GM18867 (cell line): ENCODE results near the gene LITAFD.
"Not testable (repeated sequence)": the region's sequence is repeated elsewhere in the genome, so short reads cannot be mapped to it uniquely, and the experiment has no call there.

ENCODE experiments used
- ATAC-seq: cut with Tn5 transposase; IDR thresholded peaks from one replicate; pipeline ENCODE4 v1.9.1; 2021; ENCODE audit warnings: mild to moderate bottlenecking, moderate library complexity; ENCODE audit not compliant: unreplicated experiment

LITAFD gene

DNA sequence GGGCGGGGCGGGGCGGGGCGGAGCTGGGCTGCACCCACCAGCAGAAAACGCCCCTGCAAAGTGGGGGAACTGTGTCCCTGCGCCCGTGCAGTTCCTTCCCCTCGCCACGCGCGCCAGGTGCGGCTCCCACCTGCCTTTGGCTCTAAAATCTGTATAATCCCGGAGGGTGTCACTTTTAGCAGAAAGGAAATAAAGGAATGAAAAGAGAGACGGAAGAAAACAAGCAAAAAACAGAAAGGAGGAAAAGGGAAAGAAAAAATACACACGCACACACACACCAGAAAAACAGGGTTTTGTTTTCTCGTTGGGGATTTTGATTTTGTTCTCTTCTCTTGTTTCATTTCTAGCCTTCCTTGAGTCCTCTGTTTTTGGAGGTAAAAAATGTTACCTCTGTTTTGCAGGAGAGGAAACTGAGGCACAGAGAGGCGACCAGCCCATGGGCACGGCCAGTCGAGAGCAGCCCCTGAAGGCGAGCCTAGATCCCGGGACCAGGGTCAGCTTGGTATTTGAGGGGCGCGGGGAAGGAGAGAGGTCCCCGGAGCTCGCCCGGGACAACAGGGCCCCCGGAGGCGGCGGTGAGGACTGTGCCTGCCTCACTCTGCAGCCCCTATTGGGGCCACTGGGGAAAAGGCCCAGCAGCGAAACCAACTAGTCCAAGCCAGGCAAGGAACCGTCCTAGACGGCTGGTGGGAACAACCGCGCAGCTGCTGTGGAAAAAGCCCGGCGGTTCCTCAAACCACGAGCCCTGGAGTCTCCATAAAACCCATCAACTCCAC, 12.8 kb upstream of the LITAFD start:
- ATAC-seq = no peak

DNA sequence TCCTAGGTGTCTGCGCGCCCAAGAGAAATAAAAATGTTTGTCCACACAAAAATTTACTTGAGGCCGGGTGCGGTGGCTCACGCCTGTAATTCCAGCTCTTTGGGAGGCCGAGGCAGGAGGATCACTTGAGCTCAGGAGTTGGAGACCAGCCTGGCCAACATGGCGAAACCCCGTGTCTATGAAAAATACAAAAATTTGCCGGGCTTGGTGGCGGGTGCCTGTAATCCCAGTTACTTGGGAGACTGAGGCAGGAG, 12.2 kb upstream of the LITAFD start:
- ATAC-seq = not testable (repeated sequence)

DNA sequence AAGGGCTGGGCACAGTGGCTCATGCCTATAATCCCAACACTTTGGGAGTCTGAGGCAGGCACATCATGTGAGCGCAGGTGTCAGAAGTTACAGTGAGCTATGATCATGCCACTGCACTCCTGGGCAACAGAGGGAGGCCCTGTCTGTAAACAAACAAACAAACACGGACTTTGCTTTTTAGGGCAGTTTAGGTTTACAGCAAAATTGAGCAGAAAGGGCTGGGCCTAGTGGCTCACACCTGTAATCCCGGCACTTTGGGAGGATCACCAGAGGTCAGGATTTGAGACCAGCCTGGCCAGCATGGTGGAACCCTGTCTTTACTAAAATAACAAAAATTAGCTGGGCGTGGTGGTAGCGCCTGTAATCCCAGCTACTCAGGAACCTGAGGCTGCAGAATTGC, 10.1 kb upstream of the LITAFD start:
- no peak for ATAC-seq

DNA sequence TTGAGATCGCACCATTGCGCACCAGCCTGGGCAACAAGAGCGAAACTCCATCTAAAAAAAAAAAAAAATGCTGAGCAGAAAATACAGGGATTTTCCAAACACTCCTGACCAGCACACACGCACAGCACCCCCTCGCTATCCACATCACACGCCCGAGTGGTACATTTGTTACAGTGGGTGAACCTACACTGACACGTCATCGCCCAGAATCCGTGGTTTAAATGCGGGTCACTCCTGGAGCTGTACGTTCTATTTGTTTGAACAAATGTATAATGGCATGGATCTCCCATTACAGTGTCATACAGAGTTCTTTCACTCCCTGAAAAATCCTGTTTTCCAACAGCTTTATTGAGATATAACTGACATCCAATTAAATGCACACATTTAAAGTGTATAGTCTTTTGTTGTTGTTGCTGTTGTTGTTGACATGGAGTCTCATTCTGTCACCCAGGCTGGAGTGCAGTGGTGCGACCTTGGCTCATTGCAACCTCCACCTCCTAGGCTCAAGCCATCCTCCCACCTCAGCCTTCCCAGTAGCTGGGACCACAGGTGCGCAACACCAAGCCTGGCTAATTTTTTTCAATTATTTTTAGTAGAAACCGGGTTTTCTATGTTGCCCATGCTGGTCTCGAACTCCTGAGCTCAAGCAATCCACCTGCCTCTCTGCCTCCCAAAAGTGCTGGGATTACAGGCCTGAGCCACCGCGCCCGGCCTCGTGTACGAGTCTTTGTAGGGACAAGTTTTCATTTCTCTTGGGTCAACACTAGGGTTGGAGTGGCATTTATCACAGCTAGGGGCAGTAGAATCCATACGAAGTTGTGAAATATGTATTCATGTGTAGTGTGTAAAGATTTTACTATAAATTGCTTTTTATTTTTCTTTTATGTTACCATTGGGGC, 8.9 kb upstream of the LITAFD start:
- ATAC-seq = no peak

DNA sequence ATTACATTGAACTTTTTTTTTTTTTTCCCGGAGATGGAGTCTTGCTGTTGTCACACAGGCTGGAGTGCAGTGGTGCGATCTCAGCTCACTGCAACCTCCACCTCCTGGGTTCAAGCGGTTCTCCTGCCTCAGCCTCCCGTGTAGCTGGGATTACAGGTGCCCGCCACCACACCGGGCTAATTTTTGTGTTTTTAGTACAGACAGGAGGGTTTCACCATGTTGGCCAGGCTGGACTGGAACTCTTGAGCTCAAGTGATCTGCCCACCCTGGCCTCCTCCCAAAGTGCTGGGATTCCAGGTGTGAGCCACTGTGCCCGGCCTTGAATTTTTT, 8.3 kb upstream of the LITAFD start:
- not testable (repeated sequence) for ATAC-seq

DNA sequence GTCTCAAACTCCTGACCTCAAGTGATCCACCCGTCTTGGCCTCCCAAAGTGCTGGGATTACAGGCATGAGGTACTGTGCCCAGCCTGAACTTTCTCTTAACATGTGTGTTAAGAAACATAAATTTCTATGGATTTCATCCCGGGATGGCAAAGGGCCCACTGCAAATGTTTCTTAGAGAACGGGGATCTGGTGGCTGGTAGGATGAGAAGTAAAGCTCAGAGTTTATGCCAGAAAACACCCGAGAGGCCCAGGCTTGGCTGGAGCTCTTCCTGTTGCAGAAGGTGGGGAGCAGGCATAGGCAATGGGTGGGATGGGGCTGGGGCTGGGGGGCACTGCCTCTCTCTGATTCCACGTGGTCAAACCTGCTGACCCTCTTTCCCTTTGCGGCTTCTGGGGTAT, 7.8 kb upstream of the LITAFD start:
- no peak for ATAC-seq

DNA sequence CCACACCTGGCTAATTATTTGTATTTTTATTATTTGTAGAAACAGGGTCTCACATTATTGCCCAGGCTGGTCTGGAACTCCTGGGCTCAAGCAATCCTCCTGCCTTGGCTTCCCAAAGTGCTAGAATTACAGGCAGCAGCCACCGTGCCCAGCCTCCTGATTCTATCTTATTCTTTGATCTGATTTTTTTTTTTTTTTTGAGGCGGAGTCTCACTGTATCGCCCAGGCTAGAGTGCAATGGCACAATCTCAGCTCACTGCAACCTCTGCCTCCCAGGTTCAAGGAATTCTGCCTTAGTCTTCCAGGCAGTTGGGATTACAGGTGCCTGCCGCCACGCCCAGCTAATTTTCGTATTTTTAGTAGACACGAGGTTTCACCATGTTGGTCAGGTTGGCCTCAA, 6.8 kb upstream of the LITAFD start:
- not testable (repeated sequence) for ATAC-seq

DNA sequence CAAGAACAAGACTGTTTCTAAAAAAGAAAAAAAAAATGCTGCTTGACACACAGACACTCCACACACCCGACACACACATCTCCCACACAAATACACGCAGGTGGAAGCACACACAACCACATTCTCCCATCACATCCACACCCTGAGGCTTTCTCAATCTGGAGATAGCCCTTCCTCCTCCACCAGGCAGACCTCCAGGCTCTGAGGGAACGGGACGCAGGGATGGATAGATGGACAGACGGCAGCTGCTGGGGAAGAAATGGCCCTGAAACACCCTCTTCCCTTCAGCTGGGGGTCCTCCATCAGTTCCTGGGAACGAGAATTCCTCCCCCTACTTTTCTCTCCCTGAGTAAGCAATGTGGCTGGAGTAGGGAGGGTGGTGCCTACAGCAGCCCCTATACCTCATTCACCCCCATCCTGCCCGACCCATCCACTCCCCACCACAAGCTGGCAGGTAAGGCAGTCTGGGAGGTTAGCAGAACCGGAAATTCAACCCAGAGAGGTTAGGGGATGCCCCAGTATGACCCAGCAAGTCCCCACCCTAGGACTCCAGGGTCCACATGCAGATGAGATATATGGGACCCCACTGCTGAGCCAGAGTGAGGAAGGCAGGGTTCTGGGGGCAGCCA, 4.1 kb upstream of the LITAFD start:
- ATAC-seq = no peak

DNA sequence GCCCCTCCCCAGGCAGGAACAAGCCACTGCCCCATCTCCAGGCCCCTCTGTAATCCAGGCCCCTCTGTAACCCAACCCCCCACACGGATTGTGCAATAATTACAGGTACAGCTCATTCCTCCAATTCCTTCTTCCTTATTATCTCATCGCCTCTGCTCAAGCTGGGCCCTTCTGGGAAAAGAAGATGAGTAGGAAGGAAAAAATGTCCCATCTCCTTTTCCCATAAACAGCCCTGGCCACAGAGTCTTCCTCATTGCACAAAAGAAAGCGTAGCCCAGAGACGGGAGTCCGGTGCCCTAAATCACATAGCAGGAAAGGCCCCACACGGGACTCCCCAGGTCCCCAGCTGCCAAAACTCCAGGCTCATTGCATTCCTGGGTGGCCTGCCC, 3.6 kb upstream of the LITAFD start:
- ATAC-seq = no peak

DNA sequence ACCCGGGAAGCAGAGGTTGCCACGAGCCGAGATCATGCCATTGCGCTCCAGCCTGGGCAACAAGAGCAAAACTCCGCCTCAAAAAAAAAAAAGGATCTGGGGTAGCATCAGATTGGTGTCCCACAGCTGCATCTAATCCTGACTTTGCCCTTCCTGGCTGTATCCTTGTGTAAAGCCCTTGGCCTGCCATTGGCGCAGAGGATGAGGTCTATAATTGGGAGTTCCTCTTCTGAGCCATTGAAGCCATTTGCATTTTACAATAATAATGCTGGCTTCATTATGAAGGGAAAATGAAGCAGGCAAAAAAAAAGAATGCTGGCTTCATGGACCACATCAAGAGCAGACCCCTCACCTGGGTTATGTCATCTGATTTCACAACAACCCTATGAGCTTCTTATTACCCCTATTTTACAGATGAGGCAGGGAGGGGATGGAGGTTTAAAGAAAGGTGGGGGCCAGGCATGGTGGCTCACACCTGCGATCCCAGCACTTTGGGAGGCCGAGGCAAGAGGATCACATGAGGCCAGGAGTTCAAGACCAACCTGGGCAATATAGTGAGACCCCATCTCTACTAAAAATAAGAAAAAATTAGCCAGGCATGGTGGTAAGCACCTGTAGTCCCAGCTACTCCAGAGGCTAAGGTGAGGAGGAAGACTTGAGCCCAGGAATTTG, 1.2 kb upstream of the LITAFD start:
- ATAC-seq = no peak

DNA sequence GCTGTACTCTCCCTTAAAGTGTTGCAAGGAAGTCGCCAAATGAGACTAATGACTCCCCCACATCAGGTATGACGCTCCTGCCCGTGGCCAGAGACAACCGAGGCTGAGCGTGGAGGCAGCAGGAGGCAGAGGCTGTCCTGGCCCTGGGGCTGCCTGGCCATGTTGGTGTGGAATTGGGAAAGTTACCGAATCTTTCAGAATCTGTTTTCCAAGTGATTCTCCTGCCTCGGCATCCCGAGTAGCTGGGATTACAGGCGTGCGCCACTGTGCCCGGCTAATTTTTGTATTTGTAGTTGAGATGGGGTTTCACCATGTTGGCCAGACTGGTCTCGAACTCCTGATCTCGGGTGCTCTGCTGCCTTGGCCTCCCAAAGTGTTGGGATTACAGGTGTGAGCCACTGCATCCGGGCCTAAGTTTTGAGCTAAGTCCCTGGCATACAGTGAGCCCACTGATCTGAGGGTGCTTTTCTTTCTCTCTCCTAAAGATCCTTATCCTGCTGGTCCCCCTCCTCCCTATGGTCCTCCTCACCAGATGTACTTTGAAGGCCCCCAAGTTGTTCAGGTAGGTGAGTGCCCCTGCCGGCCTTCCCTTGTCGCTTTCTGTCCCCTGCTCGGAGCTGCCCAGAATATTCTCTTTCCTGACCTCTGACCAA, 700 bp downstream of the LITAFD start:
- ATAC-seq = no peak

DNA sequence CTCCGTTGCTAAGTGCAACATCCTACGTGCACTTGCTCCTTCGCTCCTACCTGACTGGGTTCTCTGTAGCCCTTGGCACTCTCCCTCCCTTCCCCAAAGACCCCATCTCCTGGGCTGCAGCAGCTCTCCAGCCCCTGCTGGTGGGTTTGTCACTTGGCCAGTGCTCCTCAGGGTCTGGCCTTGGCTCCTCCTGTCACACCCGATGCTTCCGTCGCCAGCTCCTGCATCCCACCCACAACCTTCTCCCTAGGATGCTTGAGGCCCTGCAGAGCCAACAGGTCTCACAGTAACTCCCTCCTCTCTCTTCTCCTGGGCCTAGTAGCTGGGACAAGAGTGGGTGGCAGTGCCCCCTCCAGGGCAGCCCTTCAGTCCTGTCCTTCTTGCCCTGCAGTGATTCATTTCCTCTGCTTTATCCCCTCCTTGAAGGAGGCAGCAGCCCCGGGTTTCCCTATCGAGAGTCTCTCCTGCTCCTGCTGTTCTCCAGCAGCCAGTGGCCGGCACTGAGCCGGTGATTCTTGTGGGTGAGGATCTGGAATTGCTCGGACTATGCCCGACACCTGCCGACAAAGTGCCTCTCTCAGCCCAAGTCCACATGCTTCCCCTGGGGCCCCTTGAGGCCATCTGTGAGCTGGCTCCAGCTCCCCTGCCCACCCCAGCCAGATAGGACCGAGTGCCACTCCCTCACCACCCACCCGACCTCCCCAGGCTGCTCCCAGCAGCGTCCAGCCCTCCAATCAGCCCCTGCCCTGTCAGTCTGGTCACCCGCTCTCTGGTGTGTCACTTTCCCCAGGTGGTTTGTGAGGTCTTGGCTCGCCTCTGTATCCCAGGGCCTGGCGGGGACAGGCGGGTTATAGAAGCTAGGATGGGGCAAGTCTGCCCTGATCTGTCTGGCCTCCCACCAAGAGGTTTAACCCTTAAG, 3.8 kb downstream of the LITAFD start:
- no peak for ATAC-seq

DNA sequence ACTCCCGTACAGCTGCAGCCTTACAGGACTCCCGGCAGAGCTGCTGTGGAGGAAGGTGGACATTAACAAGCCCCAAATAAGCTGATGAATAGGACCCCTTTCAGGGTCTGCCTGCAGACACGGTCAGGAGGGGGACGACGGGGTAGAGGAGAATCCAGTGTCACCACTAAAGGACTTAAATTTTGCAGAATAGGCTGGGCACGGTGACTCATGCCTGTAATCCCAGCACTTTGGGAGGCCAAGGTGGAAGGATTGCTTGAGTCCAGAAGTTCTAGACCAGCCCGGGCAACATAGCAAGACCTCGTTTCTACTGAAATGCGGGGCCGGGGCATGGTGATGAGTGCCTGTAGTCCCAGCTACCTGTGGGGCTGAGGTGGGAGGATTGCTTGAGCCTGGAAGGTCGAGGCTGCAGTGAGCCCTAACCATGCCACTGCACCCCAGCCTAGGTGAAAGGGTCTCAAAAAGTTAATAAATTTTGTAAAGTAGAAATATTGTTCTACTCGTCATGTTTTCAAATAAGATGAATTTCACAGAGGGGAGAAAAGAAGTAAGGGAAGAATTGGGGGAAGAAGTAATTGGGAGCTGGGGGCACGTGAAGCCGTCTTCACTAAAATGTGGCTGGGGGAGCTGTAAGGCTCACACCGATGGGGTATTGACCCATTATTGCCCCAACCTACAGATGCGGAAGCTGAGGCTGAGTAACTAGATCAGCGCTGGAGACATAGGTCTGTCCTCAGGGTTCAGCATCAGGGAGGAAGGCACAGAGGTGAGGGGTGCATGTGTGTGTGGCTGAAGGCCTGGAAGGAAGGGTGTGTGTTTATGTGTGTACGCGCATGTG, 4.7 kb downstream of the LITAFD start:
- ATAC-seq = no peak

DNA sequence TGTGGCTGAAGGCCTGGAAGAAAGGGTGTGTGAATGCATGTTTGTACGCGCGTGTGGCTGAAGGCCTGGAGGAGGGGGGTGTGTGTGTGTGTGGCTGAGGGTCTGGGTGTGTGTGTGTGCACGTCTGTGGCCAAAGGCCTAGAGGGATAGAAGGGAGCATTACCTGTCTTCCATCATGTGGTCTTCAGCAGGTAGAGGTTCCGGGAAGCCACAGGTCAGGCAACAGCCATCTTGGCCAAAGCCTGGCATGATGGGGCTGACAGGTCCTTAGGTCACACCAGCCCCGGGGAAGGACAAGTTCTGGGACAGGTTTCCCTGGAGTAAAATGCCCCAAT, 5.2 kb downstream of the LITAFD start:
- no peak for ATAC-seq

DNA sequence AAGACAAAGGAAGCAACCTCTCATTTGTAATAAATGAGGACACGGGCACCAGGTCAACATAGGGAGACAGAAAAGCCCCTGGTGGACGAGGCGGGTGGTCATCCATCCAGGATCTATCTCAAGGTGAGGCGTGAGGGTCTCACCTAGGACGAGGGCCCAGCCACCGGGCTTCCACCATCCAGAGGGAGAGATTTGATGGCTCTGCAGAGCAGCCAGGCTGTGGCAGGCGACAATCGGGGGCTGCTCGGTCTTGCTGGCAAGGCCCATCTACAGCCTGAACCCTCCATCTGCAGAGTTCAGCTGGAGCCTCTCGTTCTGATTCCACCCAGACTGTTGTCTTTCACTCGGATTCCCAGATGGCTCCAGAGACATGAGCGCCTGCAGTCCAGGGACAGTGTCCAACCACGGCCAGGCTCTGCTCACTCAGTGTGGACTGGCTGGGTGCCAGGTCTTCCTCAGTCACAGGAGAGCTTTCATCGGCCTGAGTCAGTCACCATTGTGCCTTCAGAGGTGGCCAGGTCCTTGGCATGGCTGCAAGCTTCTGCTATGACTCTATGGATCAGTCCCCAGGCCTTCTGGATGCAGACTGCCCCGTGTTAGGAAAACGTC, 5.9 kb downstream of the LITAFD start:
- no peak for ATAC-seq

DNA sequence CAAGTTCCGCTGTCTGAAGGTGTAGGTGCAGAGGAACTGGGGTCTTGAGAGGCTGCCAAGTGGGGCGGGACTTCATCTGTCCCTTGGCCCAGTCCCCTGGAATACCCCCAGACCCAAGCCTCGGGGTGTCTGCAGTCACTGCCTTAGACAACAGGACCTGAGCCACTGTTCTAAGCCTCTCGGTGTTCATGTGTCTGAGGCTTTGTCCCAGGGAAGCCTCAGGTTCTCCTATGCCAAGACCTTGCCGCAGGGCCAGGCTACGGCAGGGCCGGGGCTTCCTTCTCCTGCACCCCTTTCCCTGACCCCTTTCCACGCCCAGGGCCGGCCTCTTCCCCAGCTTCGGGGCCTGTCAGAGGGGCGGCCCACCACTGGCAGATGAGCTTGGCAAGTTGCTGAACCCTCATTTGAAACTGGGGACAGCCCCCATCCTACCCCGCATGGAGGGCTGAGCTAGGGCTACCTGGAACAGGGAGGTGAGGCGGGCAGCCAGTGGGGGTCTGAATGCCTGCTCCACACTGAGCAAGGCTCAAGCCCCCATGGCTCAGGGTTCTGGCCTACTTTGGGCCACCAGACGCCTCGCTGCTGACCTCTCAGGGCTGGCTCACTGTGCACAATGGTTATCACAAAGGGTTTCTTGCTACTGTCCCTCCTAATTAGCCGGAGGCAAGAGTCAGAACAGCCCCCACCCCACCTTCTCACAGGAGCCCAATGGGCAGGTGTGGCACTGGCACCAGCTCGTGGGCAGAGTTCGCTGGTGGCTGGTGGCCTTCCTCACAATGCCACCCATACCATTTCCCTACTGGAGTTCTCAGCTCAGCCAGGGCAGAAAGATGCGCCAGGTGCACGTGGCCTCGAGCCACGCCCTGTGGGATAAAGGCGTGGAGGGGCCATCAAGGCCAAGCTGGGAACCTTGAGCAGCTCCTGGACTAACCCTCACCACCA, 7.1 kb downstream of the LITAFD start:
- ATAC-seq = no peak

DNA sequence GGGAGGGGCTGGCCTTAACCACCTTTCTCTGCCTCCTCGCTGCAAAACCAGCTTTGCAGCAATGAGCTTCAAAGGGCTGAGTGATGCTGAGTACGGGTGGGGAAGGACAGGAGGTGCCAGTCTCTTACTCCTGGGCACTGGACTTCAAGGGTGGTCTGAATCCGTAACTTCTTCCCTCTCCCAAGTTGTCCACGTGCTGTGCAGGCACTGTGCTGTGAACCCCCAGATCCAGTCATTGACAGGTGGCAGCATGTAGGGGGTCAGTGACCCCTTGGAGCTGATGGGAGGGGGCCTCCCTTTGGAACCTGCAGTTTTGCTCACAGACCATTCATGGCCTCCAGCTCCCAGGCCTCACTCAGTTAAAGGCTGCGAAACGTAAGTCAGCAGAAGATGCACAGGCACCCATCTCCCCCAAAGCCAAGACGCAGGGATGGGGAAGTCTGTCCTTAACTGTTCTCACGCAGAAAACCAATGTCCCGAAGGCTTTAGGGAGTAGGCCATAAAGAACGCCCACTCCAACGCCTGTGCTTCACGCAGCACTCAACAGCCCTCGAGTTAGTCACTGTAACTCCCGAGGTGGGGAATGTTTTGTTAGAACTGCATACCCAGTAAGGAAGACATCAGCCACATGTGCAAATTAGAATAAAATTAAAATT, 7.9 kb downstream of the LITAFD start:
- ATAC-seq = no peak
